SK-N-SH treated with all-trans-retinoic acid at 6 μM for 48 hours (cell line): Measurements from ENCODE around the gene CELF4.

ENCODE experiments used
- ARNTL ChIP-seq: fragments of 450-650 bp; formaldehyde crosslinking; IDR thresholded peaks from 2 replicates; pipeline ENCODE4 v1.5.0; 2020; ENCODE audit warnings: low read depth, mild to moderate bottlenecking, moderate library complexity, borderline replicate concordance
- CSDC2 ChIP-seq: fragments of 250-450 bp; sonication (Bioruptor Pico); IDR thresholded peaks from 2 replicates; pipeline ENCODE4 v1.5.0; 2020; ENCODE audit warnings: mild to moderate bottlenecking, moderate library complexity
- ISL1 ChIP-seq: fragments of 250-450 bp; sonication (Bioruptor Pico); IDR thresholded peaks from 2 replicates; pipeline ENCODE4 v2.1.2; 2022; ENCODE audit warnings: mild to moderate bottlenecking, moderate library complexity
- RARB ChIP-seq: fragments of 250-450 bp; sonication (Bioruptor Pico); IDR thresholded peaks from 2 replicates; pipeline ENCODE4 v1.8.0; 2021; ENCODE audit warnings: mild to moderate bottlenecking, moderate library complexity
- SNAI2 ChIP-seq: fragments of 250-450 bp; sonication (Bioruptor Pico); IDR thresholded peaks from 2 replicates; pipeline ENCODE4 v1.5.0; 2020; ENCODE audit warnings: mild to moderate bottlenecking, moderate library complexity
- ZC3H10 ChIP-seq: fragments of 250-450 bp; sonication (Bioruptor Pico); IDR thresholded peaks from 2 replicates; pipeline ENCODE4 v1.5.1; 2021; ENCODE audit warnings: mild to moderate bottlenecking, moderate library complexity
- ZNF8 ChIP-seq: fragments of 450-650 bp; formaldehyde crosslinking; IDR thresholded peaks from 2 replicates; pipeline ENCODE4 v1.5.0; 2020; ENCODE audit warnings: mild to moderate bottlenecking, moderate library complexity
- TF ChIP-seq, protein P1 (sequence below): fragments of 250-450 bp; sonication (Bioruptor Pico); IDR thresholded peaks from 2 replicates; pipeline ENCODE4 v1.8.0; 2020; ENCODE audit warnings: mild to moderate bottlenecking, moderate library complexity, borderline replicate concordance
- TF ChIP-seq, protein P2 (sequence below): fragments of 250-450 bp; sonication (Bioruptor Pico); IDR thresholded peaks from 2 replicates; pipeline ENCODE4 v1.5.1; 2020; ENCODE audit warnings: low read depth, mild to moderate bottlenecking, moderate library complexity

DNA sequence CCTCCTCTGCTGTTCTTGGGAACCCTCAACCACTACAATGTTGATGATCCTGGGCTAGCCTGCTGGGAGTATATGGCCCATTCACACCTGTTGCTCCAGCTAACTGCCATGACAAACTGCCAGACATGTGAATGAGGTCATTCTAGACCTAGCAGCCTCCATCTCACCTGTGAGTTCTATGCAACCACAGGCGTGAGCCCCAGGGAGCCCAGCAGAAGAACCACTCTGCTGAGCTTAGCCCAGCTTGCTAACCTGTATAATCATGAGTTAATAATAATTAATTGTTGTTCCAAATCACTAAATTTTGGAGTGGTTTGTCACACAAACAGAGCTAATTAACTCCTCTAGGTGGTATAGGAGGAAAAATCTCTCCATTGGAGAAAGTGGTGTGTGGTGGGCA is 24.7 kb upstream of the CELF4 start:
- TF ChIP-seq RARB (CRISPR knock-in tag) (no peak), SNAI2 (CRISPR knock-in tag) (no peak), ZC3H10 (CRISPR knock-in tag) (no peak), ISL1 (CRISPR knock-in tag) (no peak), ARNTL (no peak), CSDC2 (no peak), ZNF8 (no peak)
- TF ChIP-seq, protein P1, sequence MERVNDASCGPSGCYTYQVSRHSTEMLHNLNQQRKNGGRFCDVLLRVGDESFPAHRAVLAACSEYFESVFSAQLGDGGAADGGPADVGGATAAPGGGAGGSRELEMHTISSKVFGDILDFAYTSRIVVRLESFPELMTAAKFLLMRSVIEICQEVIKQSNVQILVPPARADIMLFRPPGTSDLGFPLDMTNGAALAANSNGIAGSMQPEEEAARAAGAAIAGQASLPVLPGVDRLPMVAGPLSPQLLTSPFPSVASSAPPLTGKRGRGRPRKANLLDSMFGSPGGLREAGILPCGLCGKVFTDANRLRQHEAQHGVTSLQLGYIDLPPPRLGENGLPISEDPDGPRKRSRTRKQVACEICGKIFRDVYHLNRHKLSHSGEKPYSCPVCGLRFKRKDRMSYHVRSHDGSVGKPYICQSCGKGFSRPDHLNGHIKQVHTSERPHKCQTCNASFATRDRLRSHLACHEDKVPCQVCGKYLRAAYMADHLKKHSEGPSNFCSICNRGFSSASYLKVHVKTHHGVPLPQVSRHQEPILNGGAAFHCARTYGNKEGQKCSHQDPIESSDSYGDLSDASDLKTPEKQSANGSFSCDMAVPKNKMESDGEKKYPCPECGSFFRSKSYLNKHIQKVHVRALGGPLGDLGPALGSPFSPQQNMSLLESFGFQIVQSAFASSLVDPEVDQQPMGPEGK (CRISPR knock-in tag): no peak
- TF ChIP-seq, protein P2, sequence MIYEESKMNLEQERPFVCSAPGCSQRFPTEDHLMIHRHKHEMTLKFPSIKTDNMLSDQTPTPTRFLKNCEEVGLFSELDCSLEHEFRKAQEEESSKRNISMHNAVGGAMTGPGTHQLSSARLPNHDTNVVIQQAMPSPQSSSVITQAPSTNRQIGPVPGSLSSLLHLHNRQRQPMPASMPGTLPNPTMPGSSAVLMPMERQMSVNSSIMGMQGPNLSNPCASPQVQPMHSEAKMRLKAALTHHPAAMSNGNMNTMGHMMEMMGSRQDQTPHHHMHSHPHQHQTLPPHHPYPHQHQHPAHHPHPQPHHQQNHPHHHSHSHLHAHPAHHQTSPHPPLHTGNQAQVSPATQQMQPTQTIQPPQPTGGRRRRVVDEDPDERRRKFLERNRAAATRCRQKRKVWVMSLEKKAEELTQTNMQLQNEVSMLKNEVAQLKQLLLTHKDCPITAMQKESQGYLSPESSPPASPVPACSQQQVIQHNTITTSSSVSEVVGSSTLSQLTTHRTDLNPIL (CRISPR knock-in tag): no peak
